ENCODE data around the gene EP400. TPM values are rescaled to one million over a fixed set of nuclear protein-coding genes. Genes with fewer than 3 reads are reported as not detected.

The EP400 gene
- total and polyA plus RNA-seq, 2 of the 8 experiments (the other 6 are each of a cell fraction or from before 2014, with no cell fraction given), result 13.1 to 69.7 TPM

GRCh38 chr12:132069336-132069985 is 119.7 kb downstream of the EP400 start:
- WGBS, 2 experiments (ENCODE audit: extremely low coverage in 1 of 2, insufficient coverage in 1 of 2, insufficient read length in 1 of 2, insufficient replicate concordance in 2 of 2, low coverage in 1 of 2, low lambda C conversion rate in 2 of 2, missing lambda C conversion rate in 1 of 2), result 94% methylated on average over 18 of the region's 26 CpGs; no CpG with 5 or more reads in 1 of the 2 experiments
- Histone ChIP-seq H3K18ac (ENCODE audit: extremely low read depth, low read length) (no peak overlapping the region), H2BK12ac (ENCODE audit: low read depth, low read length) (no peak overlapping the region), H3K27me3 (replicated peaks in 1 of 4; ENCODE audit: control insufficient read depth in 3 of 4, extremely low read depth in 1 of 4, insufficient read depth in 3 of 4, low read length in 3 of 4) (no peaks in the 10 kb centered on the region), H2BK20ac (ENCODE audit: low read length) (no peak overlapping the region), H3K9me3 (ENCODE audit: insufficient read depth in 2 of 2, low read depth in 1 of 2, low read length in 1 of 2) (no peaks in the 10 kb centered on the region), H3K36me3 (ENCODE audit: control insufficient read depth in 2 of 4, insufficient read depth in 4 of 4, low read length in 3 of 4) (peaks cover 16 to 49% (median 42%) of the 10 kb centered on the region in 4 experiments; a peak in 7 of 8 replicates), H2BK15ac (ENCODE audit: low read length) (no peak overlapping the region), H3K56ac (replicated peaks; ENCODE audit: insufficient read length, low read depth, low read length) (no peak overlapping the region), H3K79me1 (ENCODE audit: low read depth, low read length) (no peaks in the 10 kb centered on the region; the same call in 1 of the 2 replicates), H3K23ac (ENCODE audit: insufficient read length) (no peak overlapping the region), H3K4me2 (ENCODE audit: insufficient read depth in 1 of 2, low read depth in 2 of 2, low read length in 2 of 2) (no peak overlapping the region), H3K79me2 (ENCODE audit: control insufficient read depth in 1 of 2, insufficient read depth in 2 of 2, low read length in 2 of 2) (no peaks in the 10 kb centered on the region), H2BK5ac (ENCODE audit: low read depth, low read length) (no peak overlapping the region), H3K23me2 (ENCODE audit: low read depth, low read length) (no peaks in the 10 kb centered on the region), H4K5ac (ENCODE audit: insufficient read length, low read depth, low read length) (no peak overlapping the region), H3K4me1 (replicated peaks in 1 of 4; ENCODE audit: control insufficient read depth in 3 of 4, insufficient read depth in 4 of 4, low read length in 3 of 4) (no peaks in the 10 kb centered on the region), H3K4ac (replicated peaks; ENCODE audit: insufficient read length, low read depth, low read length) (no peak overlapping the region), H4K20me1 (replicated peaks in 1 of 2; ENCODE audit: control insufficient read depth in 1 of 2, insufficient read depth in 2 of 2, low read length in 2 of 2) (peaks cover 0 to 10% of the 10 kb centered on the region in 2 experiments), H3K4me3 (ENCODE audit: extremely low read depth in 1 of 4, insufficient read depth in 2 of 4, low read depth in 3 of 4, low read length in 4 of 4) (no peak overlapping the region), H2AK5ac (ENCODE audit: low read depth, low read length) (no peak overlapping the region), H3K14ac (ENCODE audit: insufficient read length) (no peak overlapping the region), H2AFZ (ENCODE audit: low read length) (no peak overlapping the region), H2BK120ac (replicated peaks; ENCODE audit: low read depth, low read length) (no peak overlapping the region), H4K8ac (ENCODE audit: extremely low read depth, insufficient read depth, low read length) (no peak overlapping the region), H4K91ac (replicated peaks; ENCODE audit: insufficient read length, low read length) (no peak overlapping the region), H3K27ac (ENCODE audit: low read depth, low read length) (no peak overlapping the region), H3K9ac (replicated peaks in 1 of 4; ENCODE audit: extremely low read depth in 1 of 4, low read depth in 3 of 4, low read length in 3 of 4) (no peak overlapping the region)
- CTCF ChIA-PET (ENCODE audit: partially characterized antibody), result interaction anchor here (1.1 kb wide), 1 partner anchor 26 kb away, joined by 3 read pairs; no protein-coding TSS in a partner anchor
- DNase-seq (ENCODE audit: low read depth in 1 of 2, low spot score in 2 of 2) (no peak), FAIRE-seq (no peak)
- POLR2A ChIA-PET (ENCODE audit: partially characterized antibody), result interaction anchor here (1.0 to 1.1 kb wide), 2 partner anchors 11 to 12 kb away, joined by 3 read pairs; no protein-coding TSS in a partner anchor
- TF ChIP-seq JUN (IDR thresholded peaks at IDR 0.05; ENCODE audit: low read depth, low read length) (no peak), TAF7 (optimal IDR thresholded peaks at IDR 0.05; ENCODE audit: borderline replicate concordance, low read depth, low read length) (no peak), HDAC2 (IDR thresholded peaks at IDR 0.05; ENCODE audit: borderline replicate concordance in 1 of 2, low read depth in 2 of 2, low read length in 2 of 2) (no peak), SP4 (IDR thresholded peaks at IDR 0.05; ENCODE audit: low read length) (no peak), RAD21 (IDR thresholded peaks at IDR 0.05 in 1 of 2, conservative IDR thresholded peaks at IDR 0.05 in 1 of 2; ENCODE audit: low read depth in 2 of 2, low read length in 2 of 2) (no peak), NRF1 (IDR thresholded peaks at IDR 0.05; ENCODE audit: low read depth, low read length) (no peak)
- TF ChIP-seq, protein P1, sequence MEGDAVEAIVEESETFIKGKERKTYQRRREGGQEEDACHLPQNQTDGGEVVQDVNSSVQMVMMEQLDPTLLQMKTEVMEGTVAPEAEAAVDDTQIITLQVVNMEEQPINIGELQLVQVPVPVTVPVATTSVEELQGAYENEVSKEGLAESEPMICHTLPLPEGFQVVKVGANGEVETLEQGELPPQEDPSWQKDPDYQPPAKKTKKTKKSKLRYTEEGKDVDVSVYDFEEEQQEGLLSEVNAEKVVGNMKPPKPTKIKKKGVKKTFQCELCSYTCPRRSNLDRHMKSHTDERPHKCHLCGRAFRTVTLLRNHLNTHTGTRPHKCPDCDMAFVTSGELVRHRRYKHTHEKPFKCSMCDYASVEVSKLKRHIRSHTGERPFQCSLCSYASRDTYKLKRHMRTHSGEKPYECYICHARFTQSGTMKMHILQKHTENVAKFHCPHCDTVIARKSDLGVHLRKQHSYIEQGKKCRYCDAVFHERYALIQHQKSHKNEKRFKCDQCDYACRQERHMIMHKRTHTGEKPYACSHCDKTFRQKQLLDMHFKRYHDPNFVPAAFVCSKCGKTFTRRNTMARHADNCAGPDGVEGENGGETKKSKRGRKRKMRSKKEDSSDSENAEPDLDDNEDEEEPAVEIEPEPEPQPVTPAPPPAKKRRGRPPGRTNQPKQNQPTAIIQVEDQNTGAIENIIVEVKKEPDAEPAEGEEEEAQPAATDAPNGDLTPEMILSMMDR (IDR thresholded peaks at IDR 0.05; ENCODE audit: control extremely low read depth in 1 of 3, insufficient read depth in 1 of 3, low read depth in 1 of 3, low read length in 3 of 3), result no peak
- TF ChIP-seq, protein P2, sequence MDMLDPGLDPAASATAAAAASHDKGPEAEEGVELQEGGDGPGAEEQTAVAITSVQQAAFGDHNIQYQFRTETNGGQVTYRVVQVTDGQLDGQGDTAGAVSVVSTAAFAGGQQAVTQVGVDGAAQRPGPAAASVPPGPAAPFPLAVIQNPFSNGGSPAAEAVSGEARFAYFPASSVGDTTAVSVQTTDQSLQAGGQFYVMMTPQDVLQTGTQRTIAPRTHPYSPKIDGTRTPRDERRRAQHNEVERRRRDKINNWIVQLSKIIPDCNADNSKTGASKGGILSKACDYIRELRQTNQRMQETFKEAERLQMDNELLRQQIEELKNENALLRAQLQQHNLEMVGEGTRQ (IDR thresholded peaks at IDR 0.05; ENCODE audit: low read length), result no peak

Data from H1 (cell line).